HCT116 (cell line): ENCODE results near the gene PLP1. TPM values are rescaled to one million over a fixed set of nuclear protein-coding genes. Genes with fewer than 3 reads are reported as not detected.

Source experiments
- ATAC-seq: fragments of 200-7000 bp; cut with Tn5 transposase; 2 replicates; pipeline ENCODE4 v1.9.1; 2020; ENCODE audit warnings: mild to moderate bottlenecking, moderate library complexity
- BruUV-seq: library from RNA; stranded (reverse); fragments of 400-500 nt; replicated peaks from 2 replicates; lab custom pipeline; 2021; lab: Mats Ljungman, UMichigan
- CTCF ChIA-PET: fragments of 300-600 bp; sonication (Branson Sonifier 250); formaldehyde crosslinking; loops from one replicate; lab custom pipeline; 2021; ENCODE audit warnings: antibody characterized with exemption; lab: Charles Lee
- POLR2A ChIA-PET: fragments of 300-600, 350-600 bp; sonication (Branson Sonifier 250); formaldehyde crosslinking; loops from one replicate; lab custom pipeline; 2021; ENCODE audit warnings: antibody characterized with exemption; lab: Charles Lee
- RAD21 ChIA-PET, 2 experiments: fragments of 300-600 bp; sonication (Branson Sonifier 250); formaldehyde crosslinking; loops; one replicate each; lab custom pipeline; 2023; ENCODE audit warnings: low total read pairs in 2 of 2; ENCODE audit not compliant: uncharacterized antibody in 2 of 2, unreplicated experiment in 2 of 2, low non-redundant PET in 1 of 2; lab: Charles Lee
- DNase-seq: peaks from one replicate; pipeline ENCODE4 v3.0.0-alpha.2; 2010; ENCODE audit warnings: low read depth, low spot score
- H2AFZ ChIP-seq: fragments of 200-600 bp; shearing (Covaris generic), sonication (generic); 2 replicates; pipeline ENCODE4 v1.6.1; 2017; ENCODE audit warnings: low read depth, mixed run types, mixed read lengths, antibody characterized with exemption, low read length; ENCODE audit not compliant: poor library complexity, severe bottlenecking
- H3K27ac ChIP-seq: 2 replicates; pipeline ENCODE4 v1.5.1; 2012; ENCODE audit warnings: low read depth, low read length
- H3K27me3 ChIP-seq: fragments of 200-600 bp; sonication (generic); 2 replicates; pipeline ENCODE4 v1.6.1; 2016; ENCODE audit warnings: mixed run types, low read length, mixed read lengths; ENCODE audit not compliant: insufficient read depth
- H3K36me3 ChIP-seq, 2 experiments: fragments of 200-500 bp in 1 of 2; fragments of 200-600 bp in 1 of 2; sonication (Bioruptor generic) in 1 of 2; sonication (generic) in 1 of 2; 2 replicates each; pipeline versions ENCODE4 v1.5.1 to v1.6.1; 2014 to 2016; ENCODE audit warnings: low read length in 2 of 2, inconsistent platforms in 1 of 2, mixed read lengths in 1 of 2, mixed run types in 1 of 2; ENCODE audit not compliant: insufficient read depth in 2 of 2, control insufficient read depth in 1 of 2
- H3K4me1 ChIP-seq, 2 experiments: fragments of 200-600 bp in 1 of 2; sonication (generic) in 1 of 2; 2 replicates each; pipeline versions ENCODE4 v1.5.1 to v1.6.1; 2012 to 2017; ENCODE audit warnings: low read length in 2 of 2, inconsistent platforms in 1 of 2, mild to moderate bottlenecking in 1 of 2, mixed read lengths in 1 of 2, mixed run types in 1 of 2, moderate library complexity in 1 of 2; ENCODE audit not compliant: insufficient read depth in 2 of 2, control insufficient read depth in 1 of 2
- H3K4me2 ChIP-seq: fragments of 200-600 bp; sonication (generic); 2 replicates; pipeline ENCODE4 v1.6.1; 2017; ENCODE audit warnings: mixed run types, low read length, mixed read lengths
- H3K4me3 ChIP-seq, 2 experiments: fragments of 200-600 bp in 1 of 2; sonication (generic) in 1 of 2; replicated peaks in 1 of 2; 2 replicates each; pipeline ENCODE4 v1.5.1; 2011 to 2016; ENCODE audit warnings: low read length in 2 of 2, control low read depth in 1 of 2, low read depth in 1 of 2, mild to moderate bottlenecking in 1 of 2, mixed read lengths in 1 of 2, mixed run types in 1 of 2
- H3K79me2 ChIP-seq: fragments of 200-600 bp; sonication (generic); 2 replicates; pipeline ENCODE4 v1.6.1; 2017; ENCODE audit warnings: mild to moderate bottlenecking, mixed run types, low read length, moderate library complexity, mixed read lengths; ENCODE audit not compliant: insufficient read depth
- H3K9ac ChIP-seq: fragments of 200-600 bp; sonication (generic); 2 replicates; pipeline ENCODE4 v1.6.1; 2016; ENCODE audit warnings: low read length, mixed read lengths
- H3K9me2 ChIP-seq: fragments of 200-600 bp; sonication (generic), shearing (Covaris generic); 2 replicates; pipeline ENCODE4 v1.6.1; 2017; ENCODE audit warnings: mixed run types, mild to moderate bottlenecking, moderate library complexity; ENCODE audit not compliant: insufficient read depth
- H3K9me3 ChIP-seq, 2 experiments: fragments of 200-500 bp in 1 of 2; fragments of 200-600 bp in 1 of 2; sonication (Bioruptor generic) in 1 of 2; sonication (generic) in 1 of 2; 2 replicates each; pipeline ENCODE4 v1.6.1; 2014 to 2017; ENCODE audit warnings: low read length in 2 of 2, mixed read lengths in 2 of 2, inconsistent platforms in 1 of 2, low read depth in 1 of 2, mild to moderate bottlenecking in 1 of 2, mixed run types in 1 of 2, moderate library complexity in 1 of 2; ENCODE audit not compliant: control insufficient read depth in 1 of 2, insufficient read depth in 1 of 2
- H4K20me1 ChIP-seq: fragments of 200-600 bp; sonication (generic), shearing (Covaris generic); 2 replicates; pipeline ENCODE4 v1.6.1; 2017; ENCODE audit warnings: mixed run types, mild to moderate bottlenecking, moderate library complexity; ENCODE audit not compliant: insufficient read depth
- CBX3 ChIP-seq: IDR thresholded peaks from 2 replicates; pipeline ENCODE4 v1.6.1; 2012; ENCODE audit warnings: low read depth
- CEBPB ChIP-seq: IDR thresholded peaks from 2 replicates; pipeline ENCODE4 v1.6.1; 2012; ENCODE audit warnings: low read depth
- EZH2 ChIP-seq: fragments of 200-600 bp; sonication (generic); IDR thresholded peaks from 2 replicates; pipeline ENCODE4 v1.6.1; 2017; ENCODE audit warnings: antibody characterized with exemption, mixed run types
- EZH2phosphoT487 ChIP-seq: fragments of 200-600 bp; IDR thresholded peaks from 2 replicates; pipeline ENCODE4 v1.6.1; 2018; ENCODE audit warnings: antibody characterized with exemption, borderline replicate concordance
- JUND ChIP-seq: IDR thresholded peaks from 2 replicates; pipeline ENCODE4 v1.6.1; 2012
- MAX ChIP-seq: IDR thresholded peaks from 2 replicates; pipeline ENCODE4 v1.6.1; 2012
- POLR2A ChIP-seq: IDR thresholded peaks from 2 replicates; pipeline ENCODE4 v1.7.0; 2011; ENCODE audit warnings: borderline replicate concordance; ENCODE audit not compliant: insufficient read depth, insufficient read length; ENCODE audit errors: extremely low read depth
- POLR2AphosphoS5 ChIP-seq: IDR thresholded peaks from 2 replicates; pipeline ENCODE4 v1.6.1; 2011; ENCODE audit warnings: mild to moderate bottlenecking, low read depth, low read length, moderate library complexity
- RAD21 ChIP-seq: IDR thresholded peaks from 2 replicates; pipeline ENCODE4 v1.6.1; 2012; ENCODE audit warnings: low read depth, mild to moderate bottlenecking
- SIN3A ChIP-seq: IDR thresholded peaks from 2 replicates; pipeline ENCODE4 v1.6.1; 2012; ENCODE audit warnings: low read depth
- SP1 ChIP-seq: IDR thresholded peaks from 2 replicates; pipeline ENCODE4 v1.6.1; 2012; ENCODE audit warnings: low read depth
- TCF7L2 ChIP-seq: IDR thresholded peaks from 2 replicates; pipeline ENCODE4 v1.7.0; 2011; ENCODE audit warnings: borderline replicate concordance, inconsistent platforms; ENCODE audit not compliant: insufficient read depth, insufficient read length; ENCODE audit errors: extremely low read depth
- ZBTB33 ChIP-seq: IDR thresholded peaks from 2 replicates; pipeline ENCODE4 v1.6.1; 2011; ENCODE audit warnings: mild to moderate bottlenecking, low read length, moderate library complexity; ENCODE audit not compliant: insufficient replicate concordance; ENCODE audit errors: extremely low read depth
- ZFX ChIP-seq: fragments of 450-650 bp; IDR thresholded peaks from 2 replicates; pipeline ENCODE4 v1.6.1; 2017
- intact Hi-C: fragments of 100-400 bp; cut with micrococcal nuclease; formaldehyde crosslinking; loops from 2 replicates; pipeline ENCODE4 v1.10.0; 2022
- total RNA-seq: library from RNA; stranded (reverse); gene quantifications from one replicate; pipeline ENCODE4 v1.2.1, GENCODE V29; 2021; ENCODE audit not compliant: unreplicated experiment

The PLP1 gene
- total RNA-seq, 1 experiment from 2014 or later: not detected

GRCh38 chrX:103794119-103794518, 17.5 kb downstream of the PLP1 start:
- TF ChIP-seq EZH2phosphoT487 (no peak), MAX (no peak), ZBTB33 (no peak), JUND (no peak), POLR2A (no peak), ZFX (no peak), SP1 (no peak), SIN3A (no peak), TCF7L2 (no peak), EZH2 (no peak), CEBPB (no peak), POLR2AphosphoS5 (no peak), RAD21 (no peak), CBX3 (no peak)
- Histone ChIP-seq H3K9me3 (no peaks in the 10 kb centered on the region), H3K4me2 (no peak overlapping the region), H3K9me2 (no peaks in the 10 kb centered on the region), H3K9ac (no peak overlapping the region), H2AFZ (no peak overlapping the region), H3K36me3 (no peaks in the 10 kb centered on the region), H3K79me2 (no peaks in the 10 kb centered on the region), H3K4me1 (no peaks in the 10 kb centered on the region), H3K27ac (no peak overlapping the region), H3K27me3 (peaks cover 23% of the 10 kb centered on the region), H3K4me3 (no peak overlapping the region), H4K20me1 (no peaks in the 10 kb centered on the region)
- BruUV-seq: no TSS peak
- ChIA-PET CTCF (no interaction called here), RAD21 (no interaction called here), POLR2A (no interaction called here)
- no peak for DNase-seq
- ATAC-seq: no peak
- intact Hi-C loops: no loop called here
